Keratinocyte (primary cell): ENCODE data around the gene GNG13.

ENCODE experiments used
- CTCF ChIP-seq, 3 experiments: IDR thresholded peaks in 1 of 3; conservative IDR thresholded peaks in 1 of 3; optimal IDR thresholded peaks in 1 of 3; 2 replicates in 2 of 3; 3 replicates in 1 of 3; pipeline versions ENCODE3 to v1.5.1; 2011; ENCODE audit warnings: low read length in 3 of 3, mild to moderate bottlenecking in 3 of 3, moderate library complexity in 2 of 3, control low read depth in 1 of 3, inconsistent platforms in 1 of 3; ENCODE audit not compliant: insufficient read depth in 2 of 3; ENCODE audit errors: extremely low read depth in 1 of 3
- EZH2 ChIP-seq: IDR thresholded peaks from one replicate; pipeline ENCODE4 v1.6.1; 2012; ENCODE audit warnings: inconsistent platforms, mild to moderate bottlenecking, low read length, moderate library complexity

DNA sequence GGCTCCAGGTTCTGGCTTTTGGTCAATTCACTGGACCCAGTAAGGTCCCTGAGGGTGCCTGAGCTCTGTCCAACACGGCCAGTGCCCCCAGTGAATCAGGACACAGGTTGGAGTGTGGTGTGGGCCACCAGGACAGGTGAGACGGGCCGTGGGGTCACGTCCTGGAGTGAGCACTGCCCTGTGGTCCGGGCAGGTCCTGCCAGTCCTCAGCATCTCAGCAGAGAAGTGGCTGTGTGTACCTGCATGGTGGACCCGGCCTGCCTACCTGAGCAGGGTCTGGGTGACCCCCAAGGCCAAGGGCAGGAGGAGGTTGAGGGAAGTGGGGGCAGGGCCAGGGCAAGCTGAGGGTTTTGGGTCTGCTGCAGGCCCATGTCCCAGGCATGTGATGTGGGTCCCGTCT is 1.9 kb upstream of the GNG13 start:
- no peak for TF ChIP-seq CTCF (optimal IDR thresholded peaks at IDR 0.05 in 1 of 3, IDR thresholded peaks at IDR 0.05 in 1 of 3, conservative IDR thresholded peaks at IDR 0.05 in 1 of 3; ENCODE audit: extremely low read depth in 1 of 3, insufficient read depth in 2 of 3, low read length in 3 of 3)
- TF ChIP-seq EZH2, result no peak
